Left renal pelvis (tissue), 4 donors: ENCODE data around the gene PAGE2. TPM values are rescaled to one million over a fixed set of nuclear protein-coding genes. Genes with fewer than 3 reads are reported as not detected.
"Not testable (repeated sequence)": the region's sequence is repeated elsewhere in the genome, so short reads cannot be mapped to it uniquely, and the experiment has no call there.

Source experiments
- DNase-seq, 4 donors: peaks; one replicate each; pipeline ENCODE4 v3.0.0-alpha.2; 2013; ENCODE audit warnings: low read depth in 4 of 4, low spot score in 3 of 4
- polyA plus RNA-seq, 4 donors: library from polyadenylated mRNA; unstranded; fragments of 120-200 nt; gene quantifications; one replicate each; pipeline ENCODE4 v1.2.1, GENCODE V29; 2013; ENCODE audit not compliant: insufficient read length in 4 of 4

Gene PAGE2, protein sequence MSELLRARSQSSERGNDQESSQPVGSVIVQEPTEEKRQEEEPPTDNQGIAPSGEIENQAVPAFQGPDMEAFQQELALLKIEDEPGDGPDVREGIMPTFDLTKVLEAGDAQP
- polyA plus RNA-seq = not detected

DNA sequence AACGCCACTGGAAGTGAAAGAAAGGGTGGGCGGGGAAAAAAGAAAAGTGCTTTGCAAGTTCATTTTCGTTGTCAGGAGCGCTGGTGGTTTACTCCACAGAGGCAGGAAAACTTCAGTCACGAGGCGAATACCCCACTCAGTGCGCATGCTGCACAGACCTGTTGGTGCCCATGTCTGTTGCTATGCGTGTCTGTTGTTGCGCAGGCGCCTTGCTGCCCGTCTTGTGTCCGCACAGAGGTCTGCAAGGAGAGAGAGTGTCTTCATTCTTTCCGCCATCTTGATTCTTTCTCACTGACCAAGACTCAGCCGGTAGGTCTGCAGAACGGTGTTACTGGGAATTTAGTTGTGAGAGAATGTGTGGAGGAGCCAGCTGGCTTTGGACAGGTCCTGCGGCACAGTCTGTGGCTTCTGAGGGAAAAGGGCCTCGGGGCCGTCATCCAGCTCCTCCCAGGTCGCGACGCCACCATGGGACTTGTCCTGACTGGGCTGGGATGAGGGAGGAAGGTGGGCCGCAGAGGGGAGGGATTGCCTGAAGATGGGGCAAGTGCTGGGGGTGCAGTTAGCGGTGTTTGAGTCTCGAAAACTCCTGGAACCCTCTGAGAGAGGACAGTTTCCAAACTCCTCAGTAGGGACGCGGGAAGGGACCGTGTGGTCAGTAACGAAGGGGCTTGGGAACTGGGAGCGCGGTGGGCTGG is at the start of gene PAGE2:
TSS of gene PAGE2 (plus strand) at position 224 of the 695 bp plus-strand sequence. CDS start 1,003 bp downstream, outside the sequence.
- no peak for DNase-seq

DNA sequence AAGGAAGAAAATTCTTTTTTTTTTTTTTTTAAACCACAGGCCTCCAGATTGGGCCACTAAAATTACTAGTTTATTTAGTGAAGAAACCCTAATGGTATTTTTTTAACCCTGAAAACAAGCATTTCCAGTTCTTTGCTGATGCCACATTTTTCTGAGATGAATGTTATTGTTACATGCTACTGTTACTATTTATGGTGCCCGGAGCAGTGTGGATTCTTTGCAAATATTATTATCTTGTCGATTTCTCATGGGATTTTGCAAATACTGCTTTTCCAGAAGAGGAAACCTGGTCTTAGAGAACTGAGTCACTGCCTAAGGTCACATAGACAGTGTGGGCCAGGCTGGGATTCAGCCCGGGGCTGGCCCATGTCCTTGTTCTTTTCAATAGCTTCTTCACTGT is 49.3 kb upstream of the PAGE2 start:
- no peak for DNase-seq

DNA sequence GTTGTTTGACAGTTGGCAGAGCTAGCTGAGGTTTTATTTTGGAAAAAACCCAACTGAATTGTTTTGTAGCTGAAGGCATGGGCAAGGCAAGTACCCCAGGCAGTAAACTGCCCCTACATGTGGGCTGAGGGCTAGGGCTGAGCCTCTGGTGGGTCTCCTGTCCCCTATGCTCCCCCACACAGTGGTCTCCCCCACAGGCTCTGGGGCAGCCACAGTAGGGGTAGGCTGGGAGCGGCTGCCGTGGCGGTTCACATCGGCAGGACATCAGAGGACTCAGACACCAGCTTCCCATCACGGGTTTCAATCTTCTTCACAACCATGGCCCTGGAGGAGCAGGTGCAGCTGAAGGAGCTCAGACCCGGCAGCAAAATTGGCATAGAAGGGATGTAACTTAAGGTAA is 47.3 kb upstream of the PAGE2 start:
- no peak for DNase-seq

DNA sequence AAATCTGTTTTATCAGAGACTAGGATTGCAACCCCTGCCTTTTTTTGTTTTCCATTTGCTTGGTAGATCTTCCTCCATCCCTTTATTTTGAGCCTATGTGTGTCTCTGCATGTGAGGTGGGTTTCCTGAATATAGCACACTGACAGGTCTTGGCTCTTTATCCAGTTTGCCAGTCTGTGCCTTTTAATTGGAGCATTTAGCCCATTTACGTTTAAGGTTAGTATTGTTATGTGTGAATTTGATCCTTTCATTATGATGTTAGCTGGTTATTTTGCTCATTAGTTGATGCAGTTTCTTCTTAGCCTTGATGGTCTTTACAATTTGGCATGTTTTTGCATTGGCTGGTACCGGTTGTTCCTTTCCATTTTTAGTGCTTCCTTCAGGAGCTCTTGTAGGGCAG is 38.2 kb upstream of the PAGE2 start:
- not testable (repeated sequence) for DNase-seq

DNA sequence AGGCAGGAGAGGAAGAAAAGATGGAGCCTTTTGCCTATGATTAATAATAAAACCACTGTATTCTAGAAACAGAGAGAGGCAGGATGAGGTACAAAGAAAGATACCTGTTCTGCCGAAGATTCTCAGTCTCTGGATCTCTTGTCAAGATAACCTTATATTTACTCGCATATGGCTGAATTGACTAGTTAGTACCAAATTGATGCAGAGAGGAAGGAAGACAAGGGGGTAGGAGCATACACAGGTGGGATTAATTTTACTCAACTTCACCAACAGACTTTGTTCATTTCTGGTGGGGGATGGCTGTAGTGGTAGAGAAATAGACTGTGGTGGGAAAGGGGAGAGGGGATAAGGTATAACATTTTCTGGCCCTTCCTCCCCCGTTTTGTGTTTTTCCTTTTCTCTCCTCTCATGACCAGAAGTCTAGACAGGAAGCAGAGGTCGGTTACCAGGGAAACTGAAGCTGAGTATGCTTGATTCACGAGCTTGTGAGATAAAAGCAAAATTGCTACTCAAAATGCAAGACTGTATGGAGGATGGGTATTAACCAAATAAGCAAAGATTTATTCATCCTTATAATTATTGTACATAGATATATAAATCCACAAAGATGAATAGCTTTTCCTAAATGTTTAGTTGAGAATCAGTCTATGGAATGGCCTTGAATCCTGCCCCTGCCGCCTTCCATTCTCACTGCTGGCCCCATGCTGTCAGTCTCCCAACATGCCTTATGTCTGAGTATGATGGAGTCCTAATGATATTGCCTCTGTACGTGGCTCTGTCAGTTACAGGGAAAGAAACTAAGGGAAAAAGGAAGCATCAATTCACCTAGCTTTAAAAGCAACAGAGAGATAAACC is 31.8 kb upstream of the PAGE2 start:
- no peak for DNase-seq

DNA sequence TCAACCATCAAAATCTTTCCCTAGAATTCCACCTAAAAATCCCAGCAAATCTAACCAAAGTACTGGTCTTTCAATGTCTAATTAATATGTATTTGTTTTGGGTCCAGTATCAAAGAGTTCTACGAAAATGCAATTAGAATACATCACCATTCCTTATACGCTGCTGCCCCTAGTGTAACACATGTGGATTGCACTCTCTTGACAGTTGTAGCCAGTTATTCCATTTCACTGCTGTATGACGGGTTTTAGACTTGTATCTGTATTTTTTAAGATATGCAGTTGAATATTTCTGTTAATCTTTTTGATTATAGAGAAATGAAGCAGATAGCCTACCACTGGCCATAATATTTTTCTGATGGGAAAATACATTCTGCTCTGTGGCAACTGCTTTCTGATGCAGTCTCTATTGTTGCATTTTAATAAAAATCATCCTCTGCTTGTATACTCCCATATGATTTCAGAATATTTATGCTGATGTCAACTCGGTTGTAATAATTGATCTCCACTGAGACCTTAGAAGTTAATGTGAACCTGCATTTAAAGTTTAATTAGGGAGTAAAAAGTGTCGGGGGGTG is 31.1 kb upstream of the PAGE2 start:
- DNase-seq = no peak

DNA sequence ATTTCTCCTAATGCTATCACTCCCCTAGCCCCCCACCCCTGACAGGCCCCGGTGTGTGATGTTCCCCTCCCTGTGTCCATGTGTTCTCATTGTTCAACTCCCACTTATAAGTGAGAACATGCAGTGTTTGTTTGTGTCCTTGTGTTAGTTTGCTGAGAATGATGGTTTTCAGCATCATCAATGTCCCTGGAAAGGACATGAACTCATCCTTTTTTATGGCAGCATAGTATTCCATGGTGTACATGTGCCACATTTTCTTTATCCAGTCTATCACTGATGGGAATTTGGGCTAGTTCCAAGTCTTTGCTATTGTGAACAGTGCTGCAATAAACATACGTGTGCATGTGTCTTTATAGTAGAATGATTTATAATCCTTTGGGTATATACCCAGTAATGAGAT is 21.6 kb upstream of the PAGE2 start:
- DNase-seq = not testable (repeated sequence)

DNA sequence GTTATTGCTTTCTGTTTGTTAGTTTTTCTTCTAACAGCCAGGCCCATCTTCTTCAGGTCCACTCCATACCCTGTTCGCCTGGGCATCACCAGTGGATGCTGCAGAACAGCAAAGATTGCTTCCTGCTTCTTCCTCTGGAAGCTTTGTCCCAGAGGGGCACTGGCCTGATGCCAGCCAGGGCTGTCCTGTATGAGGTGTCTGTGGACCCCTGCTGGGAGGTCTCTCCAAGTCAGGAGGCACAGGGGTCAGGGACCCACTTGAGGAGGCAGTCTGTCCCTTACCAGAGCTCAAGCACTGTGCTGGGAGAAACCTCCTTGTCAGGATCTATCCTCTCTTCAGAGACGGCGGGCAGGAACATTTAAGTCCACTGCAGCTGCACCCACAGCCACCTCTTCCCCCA is 16.5 kb upstream of the PAGE2 start:
- DNase-seq = no peak

DNA sequence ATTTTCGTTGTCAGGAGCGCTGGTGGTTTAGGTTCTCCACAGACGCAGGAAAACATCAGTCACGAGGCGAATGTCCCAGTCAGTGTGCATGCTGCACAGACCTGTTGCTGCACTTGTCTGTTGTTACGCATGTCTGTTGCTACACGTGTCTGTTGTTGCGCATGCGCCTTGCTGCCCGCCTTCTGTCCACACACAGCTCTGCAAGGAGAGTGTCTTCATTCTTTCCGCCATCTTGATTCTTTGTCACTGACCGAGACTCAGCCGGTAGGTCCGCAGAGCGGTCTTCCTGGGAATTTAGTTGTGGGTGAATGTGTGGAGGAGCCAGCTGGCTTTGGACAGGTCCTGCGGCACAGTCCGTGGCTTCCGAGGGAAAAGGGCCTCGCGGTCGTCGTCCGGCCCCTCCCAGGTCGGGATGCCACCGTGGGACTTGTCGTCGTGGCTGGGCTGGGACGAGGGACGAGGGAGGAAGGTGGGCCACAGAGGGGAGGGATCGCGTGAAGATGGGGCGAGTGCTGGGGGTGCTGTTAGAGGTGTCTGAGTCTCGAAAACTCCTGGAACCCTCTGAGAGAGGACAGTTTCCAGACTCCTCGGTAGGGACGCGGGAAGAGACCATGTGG is 13.9 kb upstream of the PAGE2 start, which contains the start of gene PAGE2B:
TSS of gene PAGE2B (plus strand) at position 180 of the 617 bp plus-strand sequence. CDS start 1,012 bp downstream, outside the sequence.
- no peak for DNase-seq

DNA sequence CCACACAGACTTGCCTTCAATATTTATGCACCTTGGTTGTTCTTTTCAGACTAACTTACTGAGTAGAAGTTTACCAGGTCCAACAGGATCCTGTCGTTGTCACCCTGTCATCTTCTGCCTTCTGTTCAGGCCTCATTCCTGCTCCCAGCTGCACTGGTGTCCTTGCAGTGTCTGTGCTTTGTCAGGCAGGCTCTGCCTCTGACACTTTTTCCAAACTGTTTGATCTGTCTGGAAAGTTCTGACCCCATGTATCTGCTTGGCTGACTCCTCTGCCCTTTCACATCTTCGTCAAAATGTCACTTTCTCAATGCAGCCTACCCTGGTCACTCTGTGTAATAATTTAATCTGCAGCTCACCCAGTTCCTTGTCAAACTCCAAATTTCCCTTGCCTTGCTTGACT is 9.9 kb downstream of the PAGE2 start:
- DNase-seq = no peak

DNA sequence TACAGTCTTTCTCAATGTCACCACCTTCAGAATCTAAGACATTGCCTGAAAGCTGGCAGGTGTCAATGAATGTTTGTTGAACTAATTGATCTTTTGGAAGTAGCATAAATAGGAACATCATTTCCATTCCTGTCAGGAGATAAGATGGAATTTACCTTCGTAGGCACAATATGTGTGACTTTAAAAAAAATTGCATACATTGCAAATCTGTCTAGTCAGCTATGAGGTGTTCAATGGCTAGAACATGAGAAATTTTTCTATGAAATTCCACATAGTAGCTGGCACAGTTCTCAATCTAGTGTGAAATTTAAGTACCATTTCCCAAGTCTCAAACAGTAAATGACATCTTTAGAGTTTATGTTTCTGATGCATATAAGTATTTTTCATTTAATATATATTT is 10.3 kb downstream of the PAGE2 start:
- DNase-seq = no peak

DNA sequence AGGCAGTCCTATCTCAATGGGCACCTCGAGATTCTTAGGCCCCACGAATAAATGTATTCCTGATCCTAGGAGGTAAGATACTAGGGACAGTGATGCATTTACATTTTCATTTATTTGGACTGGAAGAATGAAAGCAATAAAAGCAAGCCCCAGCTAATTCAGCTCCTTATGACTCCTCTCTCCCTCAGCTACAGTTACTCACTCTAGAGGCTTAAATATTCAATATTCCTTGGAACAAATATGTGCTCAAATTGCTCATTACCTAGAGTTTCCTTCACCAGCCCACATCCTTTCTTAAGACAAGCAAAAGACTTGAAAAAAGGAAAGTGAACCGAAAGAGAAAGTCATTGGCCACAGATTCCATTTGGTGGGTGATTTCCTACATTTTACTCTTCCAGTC is 13.9 kb downstream of the PAGE2 start:
- DNase-seq = no peak

DNA sequence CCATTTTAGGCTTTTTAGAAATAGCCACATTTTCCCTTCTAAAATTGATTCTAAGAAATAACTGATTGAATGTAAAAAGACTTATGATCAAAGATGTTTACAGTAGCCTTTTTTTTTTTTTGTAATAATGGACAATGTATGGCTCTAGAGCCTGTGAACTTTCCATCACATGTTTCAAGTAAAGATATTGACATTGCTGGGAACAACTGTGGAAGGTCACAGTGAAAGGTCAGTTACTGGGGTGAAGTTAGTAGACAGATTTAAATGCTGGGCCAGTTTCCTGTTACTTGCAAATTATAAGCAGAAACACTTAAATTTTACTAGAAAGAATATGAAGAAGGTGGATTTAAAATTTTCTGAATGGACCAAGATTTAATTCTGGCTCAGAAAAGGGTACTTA is 18.4 kb downstream of the PAGE2 start:
- DNase-seq = no peak

DNA sequence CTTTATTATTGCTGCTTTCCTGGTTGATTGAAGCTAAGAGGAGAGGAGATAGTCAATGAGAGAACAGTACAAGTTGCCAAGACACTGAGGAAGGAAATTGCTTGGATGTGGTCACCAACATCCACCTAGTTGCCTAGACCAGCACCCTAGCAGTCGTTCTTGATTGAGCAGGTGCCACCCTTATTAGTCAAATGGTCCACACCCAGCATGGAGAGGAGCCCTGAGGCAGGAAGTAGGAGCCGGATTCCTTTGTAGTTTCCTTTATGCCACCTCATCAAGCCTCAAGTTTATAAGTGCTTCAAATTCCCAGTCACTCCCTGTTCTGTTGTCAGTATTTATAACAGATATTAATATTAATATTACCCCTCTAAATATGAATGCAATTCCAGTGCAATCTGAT is 19.1 kb downstream of the PAGE2 start:
- no peak for DNase-seq

DNA sequence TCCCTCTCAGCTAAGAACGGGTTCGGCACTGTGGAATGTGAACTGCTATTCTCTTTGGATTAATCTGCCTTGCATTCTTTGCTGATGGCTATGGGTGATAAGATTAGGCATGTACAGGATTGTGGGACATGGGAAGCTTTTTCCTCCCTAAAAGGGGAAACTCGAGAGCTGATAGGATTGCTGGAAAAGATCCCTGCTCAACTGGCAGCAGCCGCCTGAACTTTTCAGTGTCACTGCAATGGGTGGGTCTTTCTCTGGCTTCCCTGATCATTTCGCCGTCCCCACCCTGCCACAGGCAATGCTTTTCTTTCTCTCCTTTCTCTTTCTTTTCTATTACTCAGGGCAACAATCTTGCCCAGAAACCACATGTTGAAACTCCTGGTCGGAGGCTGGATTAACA is 20.5 kb downstream of the PAGE2 start:
- no peak for DNase-seq

DNA sequence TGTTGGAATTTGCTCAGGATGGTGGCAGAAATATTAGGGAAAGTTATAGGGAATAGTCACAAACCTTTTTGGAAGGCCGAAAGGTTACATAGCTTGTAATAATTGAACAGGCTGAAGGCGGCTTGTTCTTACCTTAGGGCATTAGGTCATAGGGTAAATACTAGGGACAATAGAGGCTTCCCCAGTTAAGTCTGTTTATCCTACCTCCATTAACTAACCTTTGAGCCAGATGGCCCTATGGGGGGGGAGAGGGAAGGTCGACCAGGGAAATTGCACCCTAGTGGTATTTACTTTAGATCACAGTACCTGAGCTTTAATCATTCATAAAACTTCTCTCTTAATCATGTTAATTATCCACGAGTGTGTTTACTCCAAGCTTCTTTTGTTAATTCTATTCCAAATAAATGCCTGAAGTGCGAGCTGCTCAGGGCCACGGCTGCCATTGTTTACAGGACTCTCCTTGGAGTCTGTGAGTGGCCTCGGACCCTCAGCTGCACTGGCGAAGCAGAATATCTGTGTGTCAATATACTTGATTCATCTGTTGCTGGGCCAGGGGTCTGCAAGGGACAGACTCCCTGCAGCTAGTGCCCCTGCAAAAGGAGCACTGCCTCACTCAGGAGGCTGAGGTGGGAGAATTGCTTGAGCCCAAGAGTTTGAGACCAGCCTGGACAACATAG is 22.9 kb downstream of the PAGE2 start:
- DNase-seq = no peak

DNA sequence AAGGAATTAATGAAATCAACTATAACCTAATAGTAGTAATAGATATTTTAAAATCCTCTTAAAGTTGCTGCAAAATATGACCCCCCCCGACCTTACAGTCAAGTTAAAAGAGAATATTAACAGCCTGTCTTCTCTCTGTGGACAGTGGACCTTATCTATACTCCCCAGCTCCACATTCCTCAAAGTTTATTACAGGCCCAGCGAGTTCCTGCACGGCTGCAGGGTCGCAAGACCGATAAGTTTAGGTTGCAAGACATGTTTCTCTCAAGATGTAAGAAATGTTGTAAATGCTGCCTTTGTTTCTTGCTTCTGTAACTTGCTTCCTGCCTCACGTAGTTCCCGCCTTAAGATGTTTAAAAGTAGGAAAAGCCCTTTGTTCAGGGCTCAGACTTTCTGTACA is 27.8 kb downstream of the PAGE2 start:
- not testable (repeated sequence) for DNase-seq

DNA sequence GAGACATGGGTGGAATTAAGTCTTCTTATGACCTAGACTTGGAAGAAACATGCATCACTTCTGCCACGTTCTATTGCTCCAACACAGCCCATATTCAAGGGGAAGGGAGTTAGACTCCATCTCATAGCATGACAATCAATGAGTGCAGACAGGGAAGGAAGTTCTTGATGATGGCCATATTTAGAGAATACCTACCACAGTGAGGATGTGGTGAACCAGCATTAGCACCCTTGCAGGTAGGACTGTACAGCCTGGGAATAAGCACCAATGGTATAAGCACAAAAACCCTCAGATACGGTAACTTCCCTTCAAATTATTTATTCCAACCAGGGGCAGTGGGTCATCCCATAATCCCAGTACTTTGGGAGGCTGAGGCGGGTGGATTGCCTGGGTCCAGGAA is 29.8 kb downstream of the PAGE2 start:
- DNase-seq = no peak

DNA sequence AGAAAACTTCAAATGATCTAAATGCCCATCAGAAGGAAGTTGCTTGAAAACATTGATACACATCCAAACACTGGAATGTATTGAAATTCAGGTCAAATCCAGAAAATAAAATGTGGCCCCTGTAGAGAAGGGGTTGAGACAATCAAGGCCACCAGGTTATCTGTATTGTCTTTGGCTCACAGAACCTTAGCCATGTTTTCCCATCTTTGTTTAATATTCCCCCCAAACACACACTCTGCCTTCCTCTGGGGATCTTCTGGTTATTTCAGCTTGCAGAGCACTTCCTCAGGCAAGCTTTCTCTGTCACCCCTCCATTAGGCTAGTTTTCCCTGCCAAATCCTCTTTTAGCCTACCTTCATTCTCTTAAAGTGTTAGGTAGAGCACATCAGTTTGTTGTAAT is 30.5 kb downstream of the PAGE2 start:
- DNase-seq = no peak

DNA sequence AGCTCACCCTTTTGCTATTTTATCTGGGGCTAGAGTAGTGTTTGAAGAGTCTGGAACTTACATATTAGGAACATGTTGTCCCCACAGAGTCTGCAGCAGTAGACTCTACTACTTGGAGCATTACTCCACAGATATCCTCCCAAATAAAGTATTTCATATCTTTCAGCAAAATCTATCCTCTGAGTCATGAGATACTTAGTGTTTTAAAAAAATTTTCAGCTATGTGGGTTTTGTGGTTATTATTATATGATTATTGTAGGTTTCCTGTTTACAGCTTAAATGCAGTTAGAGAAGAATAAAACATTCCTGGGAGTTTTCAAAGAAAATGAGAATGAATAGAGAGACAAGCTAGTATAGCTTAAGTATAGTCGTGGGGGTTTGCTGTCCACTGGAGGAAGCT is 30.9 kb downstream of the PAGE2 start:
- DNase-seq = no peak
